Right cardiac atrium (tissue), 5 donors: ENCODE measurements around the gene ZCCHC2. TPM values are rescaled to one million over a fixed set of nuclear protein-coding genes. Genes with fewer than 3 reads are reported as not detected.

Experiments
- ATAC-seq, 2 donors: fragments of 200-7000 bp; cut with Tn5 transposase; one replicate each; pipeline versions ENCODE4 v1.8.0 to v1.9.1; 2020; ENCODE audit warnings: moderate library complexity in 2 of 2, mild to moderate bottlenecking in 1 of 2
- DNase-seq, 3 donors: peaks; one replicate each; pipeline ENCODE4 v3.0.0-alpha.2; 2020
- H3K27ac ChIP-seq: one replicate; pipeline ENCODE4 v1.5.1; 2013; ENCODE audit warnings: mild to moderate bottlenecking, low read length, control low read depth, moderate library complexity
- H3K27me3 ChIP-seq: one replicate; pipeline ENCODE4 v1.6.1; 2013; ENCODE audit not compliant: control insufficient read depth, insufficient read depth
- H3K4me1 ChIP-seq: one replicate; pipeline ENCODE4 v1.6.1; 2013; ENCODE audit warnings: low read length; ENCODE audit not compliant: control insufficient read depth, insufficient read depth
- H3K4me3 ChIP-seq: one replicate; pipeline ENCODE4 v1.5.1; 2013; ENCODE audit warnings: low read length, control low read depth
- H3K9me3 ChIP-seq: one replicate; pipeline ENCODE4 v1.6.1; 2013; ENCODE audit warnings: low read length; ENCODE audit not compliant: control insufficient read depth
- WGBS: extraction: QIAGEN DNeasy Blood & Tissue Kit; methylation state at CpG from one replicate; pipeline ENCODE4 v1.1.7; 2013; 5-methylcytosine and 5-hydroxymethylcytosine counted together
- intact Hi-C, 4 donors: fragments of 100-400 bp; cut with DNase I; formaldehyde crosslinking; loops; one replicate each; pipeline versions ENCODE4 v1.11.0 to v1.14.0; 2022 to 2023
- long read RNA-seq, 4 donors: library from polyadenylated mRNA; unstranded; transcript quantifications; one replicate each; pipeline ENCODE4 v2.0.0, GENCODE V29; 2020 to 2021
- polyA plus RNA-seq: library from polyadenylated mRNA; stranded (reverse); fragments of 200-250 nt; gene quantifications from one replicate; pipeline ENCODE4 v1.2.3, GENCODE V29; 2013
- total RNA-seq, 4 donors: library from RNA; stranded (reverse); fragmentation: NEBNext Ultra II Directional; extraction: Animal tissue kit (Norgen Biotek cat#: 25700); gene quantifications; one replicate each; pipeline ENCODE4 v1.2.1, GENCODE V29; 2021
- donor health status: healthy with polysubstance abuse.
- donor health status: DM: no; HTN: yes; CAD: no.
- donor health status: DM: no; HTN: no; CAD: no.
- donor health status: DM: no; HTN: yes; CAD: no; lungs with severe emphysema.
- donor health status: DM: yes; HTN: yes; CAD: no.

The ZCCHC2 gene
- total RNA-seq (10 to 100 TPM; 14.0 to 21.7 (median 18.4) TPM), polyA plus RNA-seq (5.4 TPM)
- long read RNA-seq, donor 1, full-length matches to known transcripts, result 2 of 11 reads
- long read RNA-seq, donor 1, partial matches to known transcripts, result 4 of 11 reads
- long read RNA-seq, donor 1, other reads (novel, unspliced or antisense), result 5 of 11 reads
- long read RNA-seq, donor 2, partial matches to known transcripts, result 0 of 1 reads
- long read RNA-seq, donor 2, other reads (novel, unspliced or antisense), result 0 of 1 reads
- long read RNA-seq, donor 3, partial matches to known transcripts, result 4 of 9 reads
- long read RNA-seq, donor 3, other reads (novel, unspliced or antisense), result 5 of 9 reads
- long read RNA-seq, donor 4, result 0 reads

DNA sequence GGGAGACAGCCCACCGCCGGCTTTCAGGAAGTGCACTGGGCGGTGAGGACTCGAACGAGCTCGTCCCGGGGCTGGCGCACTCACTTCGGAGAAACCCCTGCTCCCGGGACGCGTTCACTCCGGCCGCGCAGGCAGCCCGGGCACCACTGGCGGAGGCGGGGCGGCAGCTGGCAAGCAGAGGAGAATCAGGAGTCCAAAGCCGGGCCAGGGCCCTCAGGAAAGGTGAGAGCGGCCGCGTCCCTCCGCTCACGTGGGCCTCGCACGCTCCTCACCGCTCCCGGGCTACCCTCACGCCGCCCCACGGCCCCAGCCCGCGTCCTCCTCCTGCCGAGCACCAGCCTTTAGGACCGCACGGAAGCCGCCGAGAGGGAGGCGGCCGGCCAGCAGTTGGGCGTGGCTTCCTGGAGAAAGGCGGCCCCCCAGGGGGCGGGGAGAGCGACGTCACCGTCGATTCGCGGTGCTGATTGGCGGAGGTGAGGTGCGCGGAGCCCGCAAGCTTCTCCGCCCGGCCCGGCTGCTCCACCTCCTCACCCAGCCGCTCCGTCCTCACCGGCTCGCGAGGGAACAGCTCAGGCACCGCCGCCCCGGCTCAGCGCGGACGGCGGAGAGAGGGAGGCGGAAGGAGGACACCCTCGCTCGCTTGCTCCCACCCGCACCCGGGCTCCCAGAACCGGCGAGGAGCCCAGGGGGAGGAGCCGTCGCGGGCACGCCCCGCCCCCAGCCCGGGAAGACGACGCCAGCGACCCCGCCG is at the start of gene ZCCHC2:
Gene ZCCHC2 (plus strand): TSS at position 522 of the 751 bp plus-strand sequence. CDS start 400 bp downstream, outside the sequence.
- Histone ChIP-seq H3K4me1 (no peaks in the 10 kb centered on the region), H3K27me3 (no peaks in the 10 kb centered on the region), H3K27ac (peak within 1 kb of the TSS; percentile 91), H3K9me3 (no peaks in the 10 kb centered on the region), H3K4me3 (peak within 1 kb of the TSS; percentile 87)
- intact Hi-C loops, result loop anchor here in 3 of 4 donors (5.0 kb wide), 1 partner anchor 95 kb away; no protein-coding TSS in a partner anchor
- ATAC-seq (peak; percentile 91 to 93), DNase-seq (peak; percentile 98 to 99 (median 99))
- WGBS, result under 1% methylated on average over 87 of the region's 87 CpGs

DNA sequence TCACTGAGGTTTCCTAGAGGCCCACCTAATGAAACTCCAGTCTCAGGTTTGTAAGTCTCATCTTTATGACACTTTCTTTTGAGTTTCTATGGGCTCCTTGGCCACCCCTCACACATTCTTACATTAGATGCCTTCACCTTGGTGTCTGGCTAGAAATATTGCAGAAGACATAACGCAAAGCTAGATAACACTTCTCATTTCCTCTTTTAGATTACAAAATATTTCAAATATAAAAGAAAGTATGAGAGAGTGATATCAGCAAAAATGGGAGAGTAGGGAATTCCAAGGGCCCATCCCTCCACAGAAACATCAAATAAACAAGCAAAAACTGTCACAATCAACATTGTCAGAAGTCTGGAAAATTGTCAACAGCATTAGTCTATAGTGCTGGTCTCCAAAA is 43.3 kb upstream of the ZCCHC2 start:
- no peak overlapping the region for H3K4me3 ChIP-seq
- no peaks in the 10 kb centered on the region for H3K4me1 ChIP-seq
- no peaks in the 10 kb centered on the region for H3K27me3 ChIP-seq
- ATAC-seq (no peak), DNase-seq (no peak)
- intact Hi-C loops, result no loop called here
- H3K27ac ChIP-seq, result no peak overlapping the region
- 60% methylated on average over 1 of the region's 1 CpG for WGBS
- H3K9me3 ChIP-seq, result no peaks in the 10 kb centered on the region

DNA sequence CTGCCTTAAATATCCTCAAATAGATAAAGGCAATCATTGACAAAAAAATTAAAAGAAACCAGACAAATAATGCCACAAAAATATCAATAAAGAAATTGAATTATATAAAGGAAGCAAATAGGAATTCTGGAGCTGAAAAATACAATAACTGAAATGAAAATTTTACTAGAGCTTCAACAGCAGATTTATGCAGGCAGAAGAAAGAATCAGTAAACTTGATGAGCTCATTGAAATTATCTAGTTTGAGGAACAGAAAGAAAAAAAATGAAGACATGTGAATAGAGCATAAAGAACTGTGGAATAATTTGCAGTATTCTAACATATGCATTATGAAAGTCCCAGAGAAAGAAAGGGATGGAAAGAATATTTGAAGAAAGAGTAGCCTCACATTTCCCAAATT is 41.9 kb upstream of the ZCCHC2 start:
- no peaks in the 10 kb centered on the region for H3K4me1 ChIP-seq
- H3K9me3 ChIP-seq, result no peaks in the 10 kb centered on the region
- H3K4me3 ChIP-seq, result no peak overlapping the region
- no peak for ATAC-seq
- no peak overlapping the region for H3K27ac ChIP-seq
- DNase-seq, result no peak
- H3K27me3 ChIP-seq, result no peaks in the 10 kb centered on the region
- intact Hi-C loops, result no loop called here

DNA sequence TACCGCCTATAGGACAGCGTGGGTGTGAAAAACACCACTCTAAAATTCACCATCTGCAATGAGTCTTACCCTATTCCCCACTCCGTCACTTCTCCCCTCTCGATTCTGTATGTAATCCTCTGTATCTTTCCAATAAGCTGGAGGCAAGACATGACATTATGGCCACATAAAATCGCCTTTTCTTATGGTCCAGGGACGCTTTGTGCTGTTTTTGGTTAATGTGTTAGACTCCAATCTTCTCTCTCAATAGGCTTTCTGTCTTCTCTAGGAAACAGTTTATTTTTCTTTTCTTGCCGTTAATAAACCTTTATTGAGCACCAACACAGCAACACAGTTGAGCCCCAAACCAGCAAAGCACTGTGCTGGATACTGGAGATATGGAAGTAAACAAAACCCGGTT is 37.9 kb upstream of the ZCCHC2 start:
- no peaks in the 10 kb centered on the region for H3K4me1 ChIP-seq
- H3K27ac ChIP-seq, result no peak overlapping the region
- WGBS, result 73% methylated on average over 8 of the region's 8 CpGs
- no peaks in the 10 kb centered on the region for H3K27me3 ChIP-seq
- ATAC-seq (no peak), DNase-seq (no peak)
- H3K9me3 ChIP-seq, result no peaks in the 10 kb centered on the region
- intact Hi-C loops, result no loop called here
- H3K4me3 ChIP-seq, result no peak overlapping the region

DNA sequence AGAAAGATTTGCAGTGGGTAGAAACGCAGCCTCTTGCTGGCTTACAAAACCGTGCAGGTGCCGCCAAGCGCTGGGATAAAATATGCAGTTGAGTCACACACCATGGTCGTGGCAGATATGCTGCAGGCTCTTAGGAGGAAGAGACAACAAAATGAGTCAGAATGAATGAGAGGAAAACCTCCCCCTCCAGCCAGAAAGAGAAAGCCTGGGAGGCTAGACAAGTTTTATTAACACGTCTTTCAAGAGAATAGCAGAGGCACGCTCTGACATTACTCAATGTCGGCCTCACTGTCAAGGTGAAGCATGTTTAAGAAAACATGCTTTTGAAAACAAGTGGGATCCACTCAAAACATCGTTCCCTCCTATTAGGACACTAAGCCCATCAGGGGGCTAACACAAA is 37.1 kb upstream of the ZCCHC2 start:
- intact Hi-C loops, result no loop called here
- no peak overlapping the region for H3K27ac ChIP-seq
- ATAC-seq, result no peak
- no peaks in the 10 kb centered on the region for H3K27me3 ChIP-seq
- H3K4me3 ChIP-seq, result no peak overlapping the region
- WGBS, result 52% methylated on average over 9 of the region's 9 CpGs
- no peaks in the 10 kb centered on the region for H3K4me1 ChIP-seq
- no peaks in the 10 kb centered on the region for H3K9me3 ChIP-seq
- DNase-seq, result no peak

DNA sequence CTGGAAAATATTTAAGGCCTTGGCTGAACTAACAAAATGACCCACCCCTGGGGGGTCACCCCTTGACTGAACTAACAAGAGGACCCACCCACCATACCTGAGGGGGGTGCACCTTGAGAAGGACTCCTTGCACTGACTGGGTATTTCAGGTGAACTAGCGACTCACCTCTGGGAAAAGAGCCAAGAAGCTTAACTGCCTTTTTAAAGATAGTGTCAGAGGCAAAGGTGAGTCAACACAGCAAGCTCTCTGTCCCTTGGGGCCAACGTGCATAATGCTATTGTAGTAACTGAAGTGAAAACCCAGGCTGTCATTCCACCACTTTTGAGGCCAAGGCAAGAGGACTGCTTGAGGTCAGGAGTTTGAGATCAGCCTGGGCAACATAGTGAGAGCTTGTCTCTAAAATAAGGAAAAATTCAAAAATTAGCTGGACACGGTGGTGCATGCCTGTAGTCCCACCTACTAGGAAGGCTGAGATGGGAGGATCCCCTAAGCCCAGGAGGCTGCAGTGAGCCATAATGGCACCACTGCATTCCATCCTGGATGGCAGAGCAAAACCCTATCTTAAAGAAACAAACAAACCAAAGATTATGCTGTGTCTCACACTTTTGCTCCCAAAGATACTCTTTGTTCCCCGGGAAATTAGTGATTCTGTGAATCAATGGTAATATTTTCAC is 36.4 kb upstream of the ZCCHC2 start:
- 75% methylated on average over 4 of the region's 4 CpGs for WGBS
- Histone ChIP-seq H3K4me1 (no peaks in the 10 kb centered on the region), H3K27ac (no peak overlapping the region), H3K4me3 (no peak overlapping the region), H3K9me3 (no peaks in the 10 kb centered on the region), H3K27me3 (no peaks in the 10 kb centered on the region)
- ATAC-seq, result no peak
- intact Hi-C loops, result no loop called here
- DNase-seq, result no peak

DNA sequence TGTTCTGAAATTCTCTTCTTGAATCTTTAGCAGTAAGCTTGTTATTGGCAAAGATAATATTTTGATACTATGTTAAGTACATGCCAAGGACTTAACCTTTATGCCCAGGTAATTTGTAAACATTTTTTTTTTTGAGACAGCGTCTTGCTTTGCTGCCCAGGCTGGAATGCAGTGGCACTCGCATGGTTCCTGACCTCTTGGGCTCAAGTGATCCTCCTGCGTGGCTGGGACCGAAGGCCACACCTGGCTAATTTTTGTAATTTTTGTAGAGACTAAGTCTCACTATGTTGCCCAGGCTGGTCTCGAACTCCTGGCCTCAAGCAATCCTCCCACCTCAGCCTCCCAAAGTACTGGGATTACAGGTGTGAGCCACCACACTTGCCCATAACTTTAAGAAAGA is 35.7 kb upstream of the ZCCHC2 start:
- Histone ChIP-seq H3K27ac (no peak overlapping the region), H3K27me3 (no peaks in the 10 kb centered on the region), H3K4me1 (no peaks in the 10 kb centered on the region), H3K4me3 (no peak overlapping the region), H3K9me3 (no peaks in the 10 kb centered on the region)
- no peak for ATAC-seq
- intact Hi-C loops, result no loop called here
- 92% methylated on average over 5 of the region's 5 CpGs for WGBS
- no peak for DNase-seq

DNA sequence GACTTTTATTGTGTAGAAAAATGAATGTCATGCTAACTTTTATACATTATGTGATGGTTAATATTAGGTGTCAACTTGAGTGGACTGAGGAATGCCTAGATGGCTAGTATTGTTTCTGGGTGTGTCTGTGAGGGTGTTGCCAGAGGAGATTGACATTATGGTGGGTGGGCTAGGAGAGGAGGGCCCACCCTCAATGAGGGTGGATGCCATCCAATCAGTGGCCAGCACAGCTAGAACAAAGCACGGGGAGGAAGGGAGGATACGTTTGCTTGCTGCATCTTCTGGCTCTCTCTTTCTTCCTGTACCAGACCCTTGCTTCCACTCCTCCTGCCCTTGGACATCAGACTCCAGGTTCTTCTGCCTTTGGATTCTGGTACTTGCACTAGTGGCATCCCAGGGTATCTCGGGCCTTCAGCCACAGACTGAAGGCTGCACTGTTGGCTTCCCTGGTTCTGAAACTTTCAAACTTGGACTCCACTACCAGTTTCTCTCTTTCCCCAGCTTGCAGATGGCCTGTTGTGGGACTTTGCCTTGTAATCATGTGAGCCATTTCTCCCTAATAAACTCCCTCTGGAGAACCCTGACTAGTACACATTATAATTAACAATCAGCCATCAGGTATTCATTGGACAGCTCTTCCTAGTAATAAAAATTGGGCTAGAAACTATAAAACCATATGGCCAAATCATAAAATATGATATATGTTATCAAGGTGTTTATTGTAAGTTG is 31.7 kb upstream of the ZCCHC2 start:
- intact Hi-C loops, result no loop called here
- H3K4me1 ChIP-seq, result no peaks in the 10 kb centered on the region

DNA sequence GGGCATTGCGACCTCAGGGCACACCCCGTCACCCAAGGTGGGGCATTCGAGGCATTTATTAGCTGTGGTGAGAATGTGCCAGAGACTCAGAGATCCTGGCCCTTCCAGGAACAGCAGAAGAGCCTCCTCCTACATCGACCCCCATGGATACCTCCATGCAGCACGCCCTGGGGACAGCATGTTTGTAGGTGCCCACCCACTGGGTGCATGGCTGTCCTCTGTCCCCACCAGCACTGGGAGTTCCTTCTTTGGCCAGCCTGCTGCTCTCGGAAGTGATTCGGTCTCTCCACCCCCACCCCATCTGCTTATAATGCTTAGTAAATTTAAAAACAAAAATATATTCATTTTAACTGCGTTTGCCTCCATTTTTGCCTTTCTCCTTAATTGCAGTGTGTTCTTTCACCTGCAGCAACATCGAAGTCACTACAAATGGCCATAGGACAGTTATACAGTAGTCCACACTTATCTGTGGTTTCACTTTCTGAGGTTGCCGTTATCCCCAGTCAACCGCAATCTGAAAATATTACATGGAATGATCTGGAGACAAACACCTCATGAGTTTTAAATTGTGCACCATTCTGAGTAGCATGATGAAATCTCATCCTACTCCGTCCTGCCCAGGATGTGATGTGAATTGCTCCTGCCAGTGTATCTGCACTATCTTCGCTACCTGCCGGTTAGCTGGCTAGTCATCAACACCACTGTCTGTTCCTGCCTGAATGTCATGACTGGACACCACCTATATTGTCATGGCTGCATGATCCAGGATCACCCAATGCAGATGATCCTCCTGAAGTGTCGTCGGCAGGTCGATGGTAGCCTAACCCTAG is 29.6 kb upstream of the ZCCHC2 start:
- Histone ChIP-seq H3K4me3 (no peak overlapping the region), H3K27me3 (no peaks in the 10 kb centered on the region), H3K9me3 (no peaks in the 10 kb centered on the region), H3K27ac (no peak overlapping the region), H3K4me1 (no peaks in the 10 kb centered on the region)
- DNase-seq (no peak), ATAC-seq (no peak)
- intact Hi-C loops, result no loop called here
- WGBS, result 90% methylated on average over 17 of the region's 17 CpGs

More for the DNA sequence above, 31.7 kb upstream of the ZCCHC2 start:
- Histone ChIP-seq H3K4me3 (no peak overlapping the region), H3K9me3 (no peaks in the 10 kb centered on the region), H3K27ac (no peak overlapping the region), H3K27me3 (no peaks in the 10 kb centered on the region)
- no peak for ATAC-seq
- no peak for DNase-seq
- WGBS, result 45% methylated on average over 3 of the region's 3 CpGs

DNA sequence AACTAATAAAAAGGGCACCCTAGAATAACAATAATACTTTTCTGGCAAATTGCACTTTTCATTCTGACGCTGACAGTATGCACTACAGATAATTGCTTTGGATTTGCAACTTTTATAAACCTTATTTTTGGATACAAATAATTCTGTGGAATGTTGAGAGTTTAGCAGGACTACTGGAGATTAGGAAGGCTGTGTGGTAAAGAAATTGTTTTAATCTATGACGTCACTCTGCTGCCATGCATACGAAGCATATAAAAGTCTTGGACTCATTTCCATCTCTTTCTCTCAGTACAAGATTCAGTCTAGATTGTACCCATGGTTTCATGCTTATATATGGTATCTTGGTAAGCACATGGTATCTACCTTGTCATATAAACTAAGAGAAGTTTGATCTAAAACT is 28.1 kb upstream of the ZCCHC2 start:
- H3K27me3 ChIP-seq, result no peaks in the 10 kb centered on the region
- H3K4me1 ChIP-seq, result no peaks in the 10 kb centered on the region
- no peak overlapping the region for H3K4me3 ChIP-seq
- whole genome bisulfite sequencing, result 59% methylated on average over 3 of the region's 3 CpGs
- DNase-seq (no peak), ATAC-seq (no peak)
- intact Hi-C loops, result no loop called here
- no peak overlapping the region for H3K27ac ChIP-seq
- no peaks in the 10 kb centered on the region for H3K9me3 ChIP-seq
